TTC549 (cell line): ENCODE measurements around the gene TRAPPC3.

Experiments
- FAIRE-seq: peaks from 2 replicates; lab custom pipeline; 2012; peaks lifted over from hg19 to GRCh38; lab: Jason Lieb, UNC

The TRAPPC3 gene

DNA sequence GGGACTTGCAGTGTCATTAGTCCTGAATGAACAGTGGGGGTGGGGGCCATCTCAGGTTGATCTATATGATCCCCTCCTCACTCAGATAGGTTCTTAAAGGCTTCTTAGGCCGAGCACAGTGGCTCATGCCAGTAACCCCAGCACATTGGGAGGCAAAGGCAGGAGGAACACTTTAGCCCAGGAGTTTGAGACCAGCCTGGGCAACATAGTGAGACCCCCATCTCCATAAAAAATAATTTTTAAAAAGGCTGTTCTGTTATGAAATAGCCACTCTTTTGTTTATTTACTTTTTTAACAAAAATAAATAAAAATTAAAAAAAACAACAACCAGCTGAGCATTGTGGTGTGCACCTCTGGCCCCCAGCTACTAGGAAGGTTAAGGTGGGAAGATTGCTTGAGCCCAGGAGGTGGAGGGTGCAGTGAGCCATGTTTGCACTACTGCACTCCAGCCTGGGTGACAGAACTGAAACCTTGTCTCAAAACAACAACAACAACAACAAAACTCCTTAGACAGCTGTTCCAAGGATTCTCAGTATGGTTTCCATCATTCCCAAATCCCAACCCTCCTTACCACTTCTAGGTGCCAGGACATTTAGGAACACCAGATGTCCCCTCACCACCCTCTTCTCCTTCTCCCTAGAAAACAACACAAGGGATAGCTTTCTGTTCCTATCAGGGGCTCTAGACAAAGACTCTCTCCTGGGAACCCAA lies 2.0 kb upstream of the TRAPPC3 start:
- no peak for FAIRE-seq

DNA sequence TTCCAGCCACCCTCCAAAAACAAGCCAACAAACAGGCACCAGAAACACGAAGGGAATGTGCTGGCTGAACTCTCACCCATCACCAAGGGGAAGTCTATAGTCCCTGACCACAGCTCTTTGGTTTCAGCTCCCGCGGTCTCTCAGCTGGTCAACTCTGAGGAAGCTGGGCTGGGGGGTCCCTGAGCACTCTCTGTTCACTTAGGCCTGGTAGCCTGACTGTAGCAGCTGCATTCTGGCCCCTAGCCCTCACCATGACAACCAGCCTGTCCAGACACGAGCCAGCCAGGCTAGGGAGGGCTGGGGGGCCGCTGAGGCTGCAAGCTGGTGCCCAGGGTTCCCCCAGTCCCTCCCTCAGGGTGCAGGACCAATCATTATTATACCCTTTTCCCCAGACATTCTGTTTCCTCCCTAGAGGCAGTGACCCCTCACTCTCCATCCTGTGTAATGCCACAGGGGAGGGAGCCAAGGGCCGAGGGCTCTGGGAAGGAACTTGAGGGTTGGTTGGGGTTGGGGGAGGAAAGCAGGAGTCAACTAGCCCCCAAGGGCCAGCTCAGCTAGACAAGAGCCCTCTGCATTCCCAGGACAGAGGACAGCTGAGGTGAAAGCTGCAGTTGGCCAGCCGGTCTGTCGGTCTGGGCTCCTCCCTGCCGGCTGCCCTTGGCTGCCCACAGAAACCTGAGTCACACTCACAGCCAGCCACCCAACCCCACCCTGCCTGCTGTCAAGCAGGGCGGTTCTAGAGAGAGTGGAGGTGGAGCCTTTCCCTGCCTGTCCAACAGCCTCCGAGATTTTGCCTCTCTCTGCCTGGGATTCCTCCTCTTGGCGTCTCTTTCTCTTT lies 1.2 kb upstream of the TRAPPC3 start:
- FAIRE-seq = peak; percentile 93

DNA sequence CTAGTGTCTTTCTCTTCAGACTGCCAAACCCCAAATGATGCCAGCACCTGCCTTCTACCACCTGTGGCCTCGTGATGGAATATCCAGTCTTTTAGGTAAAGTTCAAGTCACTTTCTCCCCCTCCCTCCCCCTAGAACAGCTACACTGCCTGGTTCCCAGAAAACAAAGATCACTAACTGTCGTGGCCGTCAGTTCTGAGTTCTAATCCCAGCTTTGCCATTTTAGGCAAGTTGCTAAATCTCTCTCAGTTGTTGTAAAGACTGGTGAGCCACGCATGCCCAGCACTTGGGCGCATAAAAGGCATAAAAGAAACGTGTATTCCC lies 648 bp upstream of the TRAPPC3 start:
- no peak for FAIRE-seq

DNA sequence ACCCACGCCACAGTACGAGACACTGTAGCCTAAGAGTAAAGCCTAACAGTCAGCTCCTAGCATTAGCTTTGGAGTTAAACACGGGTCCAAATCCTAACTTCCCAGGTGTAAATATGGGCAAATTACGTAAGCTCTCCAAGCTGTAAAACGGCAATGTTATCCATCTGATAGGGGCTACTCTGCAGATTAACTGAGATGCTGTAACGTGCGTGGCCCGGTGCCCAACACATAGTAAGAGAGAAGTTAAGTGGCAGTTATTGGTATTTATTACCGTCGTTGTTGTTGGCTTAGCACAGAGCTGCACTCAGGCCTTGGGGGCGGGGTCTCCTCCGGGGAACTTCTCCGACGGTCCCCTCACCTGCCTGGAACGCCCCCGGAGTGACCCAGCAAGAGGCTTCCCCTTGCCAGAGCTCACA lies 457 bp downstream of the TRAPPC3 start:
- FAIRE-seq = no peak

DNA sequence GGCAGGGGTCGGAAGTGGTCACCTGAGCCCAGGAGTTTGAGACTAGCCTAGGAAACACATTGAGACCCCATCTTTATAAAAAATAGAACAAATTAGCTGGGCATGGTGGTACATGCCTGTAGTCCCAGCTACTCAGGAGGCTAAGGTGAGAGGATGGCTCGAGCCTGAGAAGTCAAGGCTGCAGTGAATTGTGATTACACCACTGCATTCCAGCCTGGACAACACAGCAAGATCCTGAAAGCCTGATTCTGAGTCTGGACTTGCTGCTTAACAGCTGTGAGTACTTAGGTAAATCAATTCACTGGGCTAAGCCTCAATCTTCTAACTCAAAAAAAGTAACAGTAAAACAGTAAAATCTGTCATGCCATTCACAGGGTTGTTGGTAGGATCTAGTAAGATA lies 4.9 kb downstream of the TRAPPC3 start:
- no peak for FAIRE-seq

DNA sequence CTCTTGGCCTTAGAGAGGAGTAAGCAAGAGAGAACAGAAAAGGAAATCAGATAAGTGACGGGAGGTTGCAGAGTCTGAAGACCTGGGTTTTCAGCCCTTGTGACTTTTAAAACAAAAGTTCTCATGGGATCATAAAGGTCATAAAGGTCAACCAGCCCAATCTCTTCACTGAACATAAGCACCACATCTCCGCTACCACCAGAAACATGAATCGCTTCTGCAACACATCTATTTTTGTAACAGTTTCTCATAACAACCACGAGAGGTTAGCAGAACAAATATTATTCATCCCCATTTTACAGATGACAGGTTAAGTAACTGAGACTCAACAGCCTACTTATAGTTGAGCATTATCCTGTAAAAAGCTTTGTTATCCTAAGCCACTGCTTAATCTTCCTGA lies 5.9 kb downstream of the TRAPPC3 start:
- FAIRE-seq = no peak

DNA sequence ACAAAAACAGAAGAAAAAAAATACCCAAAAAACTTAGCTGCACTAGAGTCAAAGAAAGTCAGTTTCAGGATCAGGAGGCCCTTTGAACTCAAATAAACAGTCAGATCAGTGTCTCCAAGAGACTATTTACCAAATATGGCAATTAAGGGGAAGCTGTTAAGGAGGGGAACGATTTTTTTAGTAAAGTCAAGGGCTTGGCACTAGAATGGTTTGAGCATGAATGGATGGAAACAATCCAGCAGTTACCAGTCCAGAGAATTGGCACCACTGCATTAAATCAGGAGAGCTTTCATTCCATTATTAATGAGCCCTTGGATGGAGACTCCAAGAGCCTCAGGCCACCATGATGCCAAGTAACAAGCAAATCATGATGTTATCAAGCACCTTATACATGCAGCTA lies 7.2 kb downstream of the TRAPPC3 start:
- FAIRE-seq = no peak

DNA sequence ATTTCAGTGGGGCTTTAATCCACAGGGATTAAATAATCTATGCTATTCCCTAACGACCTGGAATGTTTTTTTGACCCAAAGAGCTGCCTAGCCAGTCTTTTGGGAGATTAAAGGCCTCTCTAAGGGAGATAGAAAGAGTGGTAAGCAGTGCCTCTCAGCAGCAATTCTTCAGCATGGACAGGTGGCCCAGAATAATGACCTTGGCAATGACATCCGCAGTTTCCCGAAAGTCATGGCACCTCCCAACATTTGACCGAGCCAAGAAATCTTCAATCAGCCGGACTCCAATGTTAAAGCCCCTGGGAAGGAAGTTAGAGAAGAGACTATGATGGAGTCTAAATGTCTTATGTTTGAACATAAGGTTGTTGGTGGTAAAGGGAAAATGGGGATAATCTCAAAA lies 9.8 kb downstream of the TRAPPC3 start:
- no peak for FAIRE-seq

DNA sequence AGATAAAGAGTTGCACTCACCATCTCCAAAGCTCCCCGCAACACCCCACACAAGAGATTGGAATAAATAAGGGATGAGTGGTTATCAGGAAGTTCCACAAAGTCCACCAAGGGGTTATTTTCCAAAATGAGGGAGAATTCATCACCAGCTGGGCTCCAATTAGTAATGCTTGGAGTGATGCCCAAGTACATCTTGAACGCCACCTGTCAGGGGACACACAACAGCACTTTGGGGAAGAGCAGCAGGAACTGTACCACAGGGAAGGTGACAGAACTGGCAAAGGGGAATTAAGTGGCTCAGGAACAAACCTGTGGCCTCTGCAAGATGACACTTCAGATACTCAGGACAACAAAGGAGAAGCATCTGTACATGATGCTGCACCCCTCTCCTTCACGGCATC lies 11.5 kb downstream of the TRAPPC3 start:
- FAIRE-seq = no peak

DNA sequence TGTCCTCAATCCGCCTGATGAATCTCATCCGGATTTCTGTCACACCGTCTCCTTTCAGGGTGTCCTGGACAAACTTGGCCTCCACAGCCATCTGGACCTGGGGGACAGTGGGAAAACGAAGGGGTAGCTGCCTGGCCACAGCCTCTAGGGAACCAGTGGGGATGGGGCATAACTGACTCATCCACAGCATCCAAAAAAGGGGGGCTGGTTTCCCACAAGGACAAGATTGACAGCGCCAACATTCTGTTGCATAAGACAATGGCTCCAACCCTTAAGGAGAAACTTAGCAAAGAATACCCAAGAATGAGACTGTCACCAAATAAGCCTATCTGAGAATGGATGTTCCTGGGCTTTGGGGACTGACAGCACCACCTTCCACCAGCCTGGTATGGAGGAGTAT lies 12.1 kb downstream of the TRAPPC3 start:
- FAIRE-seq = no peak

DNA sequence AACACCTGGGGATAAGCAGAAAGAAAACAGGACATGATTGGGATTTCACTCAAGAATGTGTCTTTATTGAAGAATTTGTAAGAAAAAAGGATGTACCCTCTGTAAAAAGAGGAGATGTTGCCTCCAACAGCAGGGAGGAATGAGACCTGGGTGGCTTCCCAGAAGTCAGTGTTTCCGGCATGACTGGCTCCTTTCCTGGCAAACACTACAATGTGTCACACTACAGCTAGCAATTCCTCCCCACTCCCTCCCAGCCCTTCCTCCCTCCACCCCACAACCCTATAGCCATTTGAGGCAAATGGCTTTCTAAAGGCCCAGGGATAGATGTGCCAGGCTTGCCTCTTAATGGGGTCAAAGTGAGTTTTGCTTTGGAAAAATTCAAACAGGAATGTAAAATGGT lies 12.8 kb downstream of the TRAPPC3 start:
- FAIRE-seq = no peak

DNA sequence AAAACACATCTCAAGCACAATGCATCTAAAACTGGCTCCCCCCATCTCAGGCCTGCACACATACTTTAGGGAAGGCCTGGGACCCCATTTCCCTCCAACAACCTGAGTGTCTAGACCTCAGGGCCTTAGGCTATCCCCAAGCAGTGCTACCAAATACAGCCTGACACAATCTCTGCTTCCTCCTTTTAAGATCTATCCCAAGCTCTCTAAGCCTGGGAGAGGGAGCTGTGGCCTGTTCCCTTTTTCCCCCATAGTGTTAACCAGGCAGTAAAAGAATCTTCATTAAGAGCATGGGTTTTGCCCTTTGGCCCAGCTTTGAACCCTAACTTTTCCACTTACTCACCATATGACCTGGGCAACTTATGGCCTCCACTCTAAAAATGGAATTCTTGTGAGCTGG lies 13.5 kb downstream of the TRAPPC3 start:
- no peak for FAIRE-seq

DNA sequence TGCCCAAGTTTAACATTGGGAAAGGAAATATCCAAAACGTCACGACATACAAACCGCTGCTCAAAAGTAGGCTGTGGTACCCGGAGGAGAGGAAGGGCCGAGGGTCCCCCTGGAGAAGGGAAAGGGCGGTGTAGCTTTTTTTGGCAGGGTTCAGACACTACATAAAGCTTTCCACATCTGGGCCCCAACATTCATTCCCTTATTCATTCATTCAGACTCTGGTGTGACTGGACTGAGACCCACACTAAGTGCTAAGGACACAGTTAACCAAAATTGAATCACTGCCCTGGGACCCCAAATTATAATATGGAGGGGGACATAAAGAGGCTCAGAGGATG lies 14.0 kb downstream of the TRAPPC3 start:
- no peak for FAIRE-seq

DNA sequence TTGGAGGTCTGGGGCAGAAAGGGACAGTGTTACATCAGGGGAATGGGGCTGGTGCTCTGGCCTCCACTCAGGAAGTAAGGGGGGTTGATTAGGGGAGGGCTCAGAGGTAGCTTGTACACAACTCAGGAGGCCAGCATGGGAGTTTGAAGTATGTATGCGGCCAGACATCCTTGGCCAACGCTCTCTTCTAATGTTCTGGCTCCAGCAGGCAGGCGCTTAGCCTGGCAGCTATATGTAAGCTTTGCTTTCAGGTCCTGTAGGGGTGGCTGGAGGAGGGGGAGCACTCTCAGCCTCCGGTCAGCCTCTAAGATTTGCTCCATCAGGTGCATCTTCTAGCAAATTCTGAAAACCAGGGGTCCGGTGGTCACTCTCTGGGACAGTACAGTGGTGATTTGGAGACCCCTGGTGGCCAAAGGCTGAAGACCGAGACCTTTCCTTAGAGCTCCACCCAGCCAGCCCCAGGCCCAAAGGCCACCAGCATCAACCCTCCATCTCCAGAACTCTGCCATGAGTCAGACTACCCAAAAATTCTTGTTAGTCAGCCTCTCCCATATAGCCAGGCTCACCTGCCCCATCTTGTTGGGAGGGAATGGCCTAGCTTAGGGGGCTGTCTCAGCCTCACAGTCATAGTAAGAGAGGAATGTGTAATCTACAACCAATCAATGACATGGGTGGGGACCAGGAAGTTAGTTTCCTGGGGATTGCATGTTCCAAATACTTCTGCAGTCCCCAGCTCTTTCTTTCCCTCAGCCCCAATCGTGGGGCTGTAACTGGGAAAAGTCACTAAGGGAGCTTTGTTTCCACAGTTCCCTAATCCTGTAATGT lies 14.6 kb downstream of the TRAPPC3 start:
- no peak for FAIRE-seq

DNA sequence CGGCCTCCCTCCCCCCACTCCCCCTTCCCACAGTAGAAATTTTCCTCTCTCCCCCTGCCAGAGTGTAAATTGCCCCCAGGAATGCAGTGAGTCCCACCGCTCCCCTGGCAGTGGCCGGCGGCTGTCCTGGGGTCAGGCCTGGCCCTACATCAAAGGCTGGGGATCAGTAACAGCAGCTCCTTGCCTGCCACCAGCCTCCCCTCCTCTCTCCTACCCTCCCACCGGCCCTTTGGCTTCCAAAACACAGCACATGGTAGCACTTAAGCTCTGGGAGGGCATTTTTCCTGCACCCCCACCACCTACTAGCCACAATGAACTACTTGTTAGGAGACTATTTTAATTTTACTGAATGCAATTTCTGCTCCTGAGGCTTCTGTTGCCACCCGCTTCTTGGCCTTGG lies 15.3 kb downstream of the TRAPPC3 start:
- FAIRE-seq = no peak

DNA sequence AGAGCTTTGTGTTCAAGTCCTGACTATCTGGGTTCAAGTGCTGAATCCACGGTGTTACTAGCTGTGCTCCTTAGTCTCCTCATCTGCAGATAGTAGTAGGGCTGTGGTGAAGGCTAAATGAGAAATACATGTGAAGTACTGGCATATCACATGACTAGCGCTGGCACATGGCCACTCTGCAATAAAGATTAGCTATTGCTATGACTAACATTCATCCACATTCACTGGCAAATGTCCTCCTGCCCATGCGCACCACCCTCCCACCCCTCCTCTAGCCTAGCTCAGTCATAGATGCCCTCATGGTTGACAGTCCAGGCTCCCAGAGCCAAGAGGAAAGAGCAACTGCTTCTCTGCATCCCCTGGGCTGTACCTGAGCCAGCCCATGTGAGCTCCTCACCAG lies 15.8 kb downstream of the TRAPPC3 start:
- FAIRE-seq = no peak

DNA sequence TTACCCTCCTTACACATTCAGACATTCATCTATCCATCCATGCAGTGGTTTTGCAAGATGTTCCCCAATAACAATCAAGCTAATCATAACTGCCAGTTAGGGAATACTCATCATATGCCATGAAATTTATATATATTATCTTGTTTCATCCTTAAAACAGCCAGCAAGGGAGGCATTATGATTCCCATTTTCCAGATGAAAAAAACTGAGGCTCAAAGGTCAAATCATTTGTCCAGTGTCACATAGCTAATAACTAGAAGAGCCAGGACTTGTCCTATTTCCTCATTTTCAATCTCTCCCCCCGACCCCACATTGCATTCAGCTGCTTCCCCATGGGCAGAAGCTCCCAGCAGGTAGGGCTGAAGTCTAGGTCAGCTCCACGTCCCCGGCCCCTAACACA lies 17.3 kb downstream of the TRAPPC3 start:
- FAIRE-seq = no peak

DNA sequence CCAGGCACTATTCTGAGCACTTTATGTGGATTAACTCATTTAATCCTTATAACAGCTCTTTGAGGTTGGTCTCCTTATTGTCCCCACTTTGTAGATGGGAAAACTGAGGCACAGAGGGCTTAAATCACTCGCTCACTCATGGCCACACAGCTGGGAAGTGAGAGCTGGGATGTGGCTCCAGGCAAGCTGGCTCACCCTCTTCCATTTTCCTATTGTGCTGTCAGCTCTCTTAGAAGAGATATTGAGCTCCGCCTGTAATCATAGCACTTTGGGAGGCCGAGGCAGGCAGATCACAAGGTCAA lies 20.4 kb downstream of the TRAPPC3 start:
- FAIRE-seq = no peak

DNA sequence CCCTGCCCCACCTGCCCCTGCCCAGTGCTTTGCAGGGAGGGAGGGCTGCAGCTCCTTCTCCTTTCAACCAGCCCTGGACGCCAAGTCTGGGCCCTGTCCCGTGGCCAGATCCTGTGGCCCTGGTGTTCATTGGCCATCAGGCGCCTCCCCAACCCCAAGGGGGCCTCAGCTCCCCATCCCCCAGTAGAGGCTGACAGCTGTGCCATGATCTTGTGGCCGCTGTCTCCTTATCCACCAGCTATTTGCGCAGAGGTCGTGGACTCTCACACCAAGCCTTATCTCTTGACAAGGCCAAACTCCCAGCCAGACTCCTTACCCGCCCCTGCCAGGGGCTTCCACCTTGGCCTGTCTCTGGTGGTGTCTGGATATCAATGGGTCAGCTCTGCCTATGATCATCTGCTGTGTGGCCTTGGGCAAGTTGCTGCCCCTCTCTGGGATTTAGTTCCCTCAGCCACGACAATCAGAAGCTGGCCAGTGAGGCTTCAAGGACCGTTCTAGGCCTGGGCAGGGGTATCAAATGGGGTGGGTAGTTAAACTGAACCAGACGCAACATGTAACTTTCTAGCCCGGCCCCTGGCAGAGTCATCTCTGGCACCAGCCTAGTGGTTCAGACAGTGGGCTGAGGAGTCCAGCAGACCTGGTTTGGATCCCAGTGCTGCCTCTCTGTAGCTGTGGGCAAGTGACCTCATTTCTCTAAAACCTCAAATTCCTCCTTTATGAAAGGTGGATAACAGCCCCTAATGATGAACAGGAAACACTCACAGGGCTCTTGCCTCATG lies 21.0 kb downstream of the TRAPPC3 start:
- FAIRE-seq = no peak

DNA sequence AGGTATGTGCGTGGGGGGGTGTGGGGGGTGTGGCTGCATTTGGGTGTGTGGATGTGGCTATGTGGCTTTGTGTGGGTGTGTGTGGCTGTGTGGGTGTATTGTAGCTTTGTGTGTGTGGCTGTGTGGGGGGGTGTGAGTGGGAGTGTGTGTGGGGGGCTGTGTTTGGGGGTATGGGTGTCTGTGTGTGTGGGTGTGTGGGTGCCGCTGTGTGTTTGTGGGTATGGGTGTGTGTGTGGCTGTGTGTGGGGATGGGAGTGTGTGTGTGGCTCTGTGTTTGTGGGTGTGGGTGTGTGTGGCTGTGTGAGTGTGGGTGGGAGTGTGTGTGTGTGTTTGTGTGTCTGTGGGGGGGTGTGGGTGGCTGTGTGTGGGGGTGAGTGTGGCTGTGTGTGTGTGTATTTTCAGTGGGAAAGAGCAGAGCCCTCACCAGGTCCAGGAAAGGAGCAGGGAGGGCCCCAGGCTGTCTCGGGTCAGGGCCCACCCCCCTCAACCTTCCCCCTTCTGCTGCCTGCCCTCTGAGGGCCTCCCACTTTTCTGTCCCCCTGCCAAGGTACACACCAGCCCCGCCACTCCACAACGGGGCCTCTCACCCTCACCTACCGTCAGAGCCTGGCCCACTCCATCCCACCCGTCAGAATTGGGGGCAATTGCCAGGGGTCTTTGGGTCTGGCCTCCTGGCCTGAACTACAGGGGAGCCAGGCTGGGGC lies 22.3 kb downstream of the TRAPPC3 start:
- FAIRE-seq = no peak

DNA sequence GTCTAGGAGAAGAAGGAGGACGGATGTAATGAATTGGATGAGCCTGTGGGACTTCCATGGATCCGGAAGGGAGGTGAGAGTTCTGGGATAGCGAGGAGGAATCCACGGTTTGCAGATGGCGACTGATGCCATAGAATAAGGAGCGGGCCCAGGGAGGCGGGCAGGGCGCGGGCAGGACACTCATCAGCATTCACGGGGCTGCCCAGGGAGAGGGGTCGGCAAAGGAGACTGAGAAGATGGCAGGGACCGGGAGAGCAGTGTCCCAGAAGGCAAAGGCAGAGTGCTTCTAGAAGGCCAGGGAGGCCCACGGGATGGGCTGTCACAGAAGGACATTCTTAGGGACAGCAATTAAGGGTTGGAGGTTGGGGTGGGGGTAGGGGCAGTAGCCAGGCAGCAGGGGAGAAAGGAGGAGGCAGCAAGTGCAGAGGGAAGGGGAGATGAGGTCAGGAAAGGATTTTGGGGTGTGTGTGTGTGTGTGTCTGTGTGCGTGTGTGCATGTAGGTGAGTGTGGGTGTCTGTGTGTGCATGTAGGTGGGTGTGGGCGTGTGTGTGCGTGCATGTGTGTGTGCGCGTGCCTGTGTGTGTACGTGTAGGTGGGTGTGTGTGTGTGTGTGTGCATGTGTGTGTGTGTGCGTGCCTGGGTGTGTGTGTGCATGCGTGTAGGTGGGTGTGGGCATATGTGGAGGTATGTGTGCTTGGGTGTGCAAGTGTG lies 23.1 kb downstream of the TRAPPC3 start:
- no peak for FAIRE-seq
